Activated CD8-positive, alpha-beta memory T cell treated with anti-CD3 and anti-CD28 coated beads, Interleukin-2, amount 50 U/mL, for 48 hours (primary cell): ENCODE measurements around the gene AFF3.

Experiments
- DNase-seq: peaks from one replicate; pipeline ENCODE4 v3.0.0-alpha.2; 2020

The AFF3 gene

DNA sequence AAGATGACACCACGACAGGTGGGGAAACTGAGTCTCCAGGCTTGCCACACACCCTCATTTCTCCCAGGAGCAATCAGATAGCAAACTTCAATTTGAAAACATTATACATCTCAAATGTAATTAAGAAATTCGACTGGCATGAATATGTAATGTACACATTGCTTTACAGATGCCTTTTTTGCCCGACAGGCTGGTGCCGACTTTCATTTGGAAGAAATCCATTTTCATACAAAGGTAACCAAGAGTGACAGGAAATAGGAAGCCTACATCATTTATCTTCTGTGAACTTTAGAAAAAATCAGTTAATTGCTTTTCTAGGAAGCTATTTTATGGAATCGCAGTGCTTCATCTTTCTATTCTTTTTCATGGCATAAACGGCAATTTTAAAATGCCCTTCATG, 140.3 kb downstream of the AFF3 start:
- DNase-seq, result no peak

- no peak for DNase-seq
These were observed 141.3 kb downstream of the AFF3 start for GRCh38 chr2:100000915-100001707.

- DNase-seq, result no peak
These were observed 143.6 kb downstream of the AFF3 start for GRCh38 chr2:99998651-99999320.

GRCh38 chr2:99989905-99990304, 152.5 kb downstream of the AFF3 start:
- DNase-seq, result no peak

- no peak for DNase-seq
These were observed 153.8 kb downstream of the AFF3 start for GRCh38 chr2:99988599-99988998.

DNA sequence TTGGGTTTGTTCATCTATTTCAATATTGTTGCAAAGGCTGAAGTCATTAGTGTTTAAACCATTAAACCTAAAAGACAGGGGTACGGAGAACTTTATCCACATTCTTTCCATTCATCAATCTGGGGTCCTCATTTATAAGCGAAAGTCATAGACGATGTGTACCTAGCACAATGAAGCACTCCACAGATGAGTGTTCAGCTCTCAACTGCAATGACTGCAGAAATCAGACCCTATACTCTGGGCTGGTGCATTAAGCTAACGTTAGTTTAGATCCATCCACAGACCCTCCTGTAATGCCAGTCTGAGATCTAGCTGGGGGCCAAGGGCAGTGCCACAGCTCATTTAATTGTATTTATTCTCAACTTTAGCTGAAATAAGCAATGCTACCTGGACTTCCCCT, 155.2 kb downstream of the AFF3 start:
- no peak for DNase-seq

GRCh38 chr2:99984799-99985515, 157.4 kb downstream of the AFF3 start:
- DNase-seq, result no peak

GRCh38 chr2:99982744-99983143, 159.6 kb downstream of the AFF3 start:
- DNase-seq, result no peak

DNA sequence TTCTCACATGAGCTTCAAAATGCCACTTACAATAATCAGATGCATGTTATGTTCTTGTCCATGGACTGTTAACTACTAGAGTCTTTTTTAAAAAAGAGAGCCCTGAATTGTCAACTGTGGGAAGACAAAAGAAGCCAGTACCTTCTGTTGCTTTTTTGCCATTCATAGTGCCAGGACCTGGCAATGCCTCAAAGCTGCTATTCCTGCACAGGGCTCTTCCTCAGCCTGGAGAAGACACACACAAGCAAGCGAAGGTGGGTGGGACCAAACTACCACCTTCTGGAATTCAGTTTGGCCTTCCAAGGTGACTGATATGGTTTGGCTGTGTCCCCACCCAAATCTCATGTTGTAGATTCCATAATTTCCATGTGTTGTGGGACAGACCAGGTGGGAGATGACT, 160.6 kb downstream of the AFF3 start:
- DNase-seq, result no peak

GRCh38 chr2:99980176-99980575, 162.2 kb downstream of the AFF3 start:
- no peak for DNase-seq

DNA sequence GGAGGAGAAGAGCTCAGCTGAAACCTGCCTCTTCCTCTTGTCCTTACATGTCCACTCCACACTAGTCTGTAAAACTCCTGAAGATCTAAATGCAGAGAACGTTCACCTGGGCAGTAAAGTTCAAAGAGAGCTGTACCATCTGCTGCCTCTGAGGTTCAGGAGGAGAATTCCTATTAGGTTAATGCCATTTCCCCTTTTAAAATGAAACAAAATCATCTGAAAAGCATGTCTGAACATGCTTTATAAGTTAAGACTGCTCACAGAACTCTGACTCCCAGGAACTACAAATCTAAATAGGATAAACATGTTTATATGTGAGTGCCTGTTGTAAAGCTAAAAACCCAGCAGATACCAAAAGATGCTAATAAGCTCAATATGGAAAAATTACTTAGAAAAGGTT, 164.4 kb downstream of the AFF3 start:
- DNase-seq, result no peak

DNA sequence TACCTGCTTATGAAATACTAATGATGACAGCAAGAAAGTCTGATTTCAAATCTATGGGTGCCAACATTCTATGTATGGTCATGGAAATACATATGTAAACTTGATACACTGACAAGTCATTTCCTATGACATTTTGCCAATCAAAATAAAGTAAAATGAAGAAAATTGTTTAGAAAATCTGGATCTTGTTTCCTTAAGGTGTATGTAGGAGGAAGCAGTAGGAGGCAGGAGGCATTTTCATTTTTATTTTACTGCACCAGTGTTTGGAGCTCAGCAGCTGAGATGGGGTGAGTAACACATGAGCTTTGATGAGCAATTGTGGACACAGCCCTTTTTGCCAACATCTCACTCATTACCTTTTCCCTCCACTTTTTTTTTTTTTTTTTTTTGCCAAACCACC, 167.0 kb downstream of the AFF3 start:
- DNase-seq, result no peak

DNA sequence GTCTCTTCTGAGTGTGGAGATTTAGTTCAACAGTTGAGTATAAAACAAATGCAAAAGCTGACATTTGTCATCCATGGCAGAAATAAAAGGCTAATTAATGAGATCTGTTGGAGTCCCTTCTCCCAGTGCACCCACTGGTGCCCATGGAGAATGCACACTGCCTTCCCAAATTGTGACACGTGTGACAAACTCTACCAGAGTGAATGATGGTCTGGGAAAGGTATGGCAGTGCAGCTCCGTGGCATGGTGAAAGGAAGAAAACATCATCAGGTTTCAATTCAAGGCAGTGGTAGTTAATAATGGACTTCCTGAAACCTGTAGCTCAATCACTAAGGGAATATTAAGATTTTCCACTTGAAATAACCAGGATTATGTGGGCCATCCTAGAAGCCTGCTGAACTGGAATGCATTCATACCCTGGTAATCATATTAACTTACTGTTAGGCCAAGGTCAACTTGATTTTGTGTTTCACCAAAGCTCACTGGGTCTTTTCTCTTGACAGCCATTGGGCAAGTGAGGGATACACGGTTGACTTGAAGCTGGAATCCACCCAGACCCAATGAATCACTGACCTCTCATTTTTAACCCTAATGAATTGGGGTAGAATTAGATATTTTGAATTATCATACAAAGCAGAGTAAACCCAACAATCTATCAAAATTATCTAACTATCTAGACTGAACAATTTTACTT, 167.6 kb downstream of the AFF3 start:
- DNase-seq, result no peak

- DNase-seq, result no peak
These were observed 168.1 kb downstream of the AFF3 start for GRCh38 chr2:99974275-99974674.

DNA sequence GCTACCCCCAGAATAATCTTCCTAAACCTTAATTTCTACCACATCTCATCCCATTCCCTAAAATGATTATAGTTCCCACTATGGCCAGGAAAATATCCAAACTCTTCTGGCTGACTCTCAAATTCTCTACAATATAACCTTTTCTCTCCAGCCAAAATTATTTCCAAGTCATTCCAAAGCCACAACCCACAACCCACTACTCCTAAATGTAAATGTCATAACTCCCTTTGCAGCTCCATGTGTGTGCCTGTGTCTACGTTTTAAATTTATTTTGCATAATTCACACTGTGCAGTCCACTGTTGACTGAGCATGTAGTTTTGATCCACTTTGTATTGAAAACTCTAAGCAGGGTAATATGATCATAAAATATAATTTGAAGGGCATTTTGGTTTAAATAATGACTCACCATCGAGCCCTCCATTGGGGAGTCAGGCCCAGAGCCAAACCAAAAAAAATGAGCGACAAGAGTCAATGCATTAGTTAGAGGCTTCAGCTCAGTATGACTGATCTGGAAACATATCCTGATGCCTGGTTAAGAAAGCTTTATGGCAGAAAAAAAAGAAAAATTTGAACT, 171.0 kb downstream of the AFF3 start:
- DNase-seq, result no peak

GRCh38 chr2:99970292-99970868, 172.0 kb downstream of the AFF3 start:
- no peak for DNase-seq

DNA sequence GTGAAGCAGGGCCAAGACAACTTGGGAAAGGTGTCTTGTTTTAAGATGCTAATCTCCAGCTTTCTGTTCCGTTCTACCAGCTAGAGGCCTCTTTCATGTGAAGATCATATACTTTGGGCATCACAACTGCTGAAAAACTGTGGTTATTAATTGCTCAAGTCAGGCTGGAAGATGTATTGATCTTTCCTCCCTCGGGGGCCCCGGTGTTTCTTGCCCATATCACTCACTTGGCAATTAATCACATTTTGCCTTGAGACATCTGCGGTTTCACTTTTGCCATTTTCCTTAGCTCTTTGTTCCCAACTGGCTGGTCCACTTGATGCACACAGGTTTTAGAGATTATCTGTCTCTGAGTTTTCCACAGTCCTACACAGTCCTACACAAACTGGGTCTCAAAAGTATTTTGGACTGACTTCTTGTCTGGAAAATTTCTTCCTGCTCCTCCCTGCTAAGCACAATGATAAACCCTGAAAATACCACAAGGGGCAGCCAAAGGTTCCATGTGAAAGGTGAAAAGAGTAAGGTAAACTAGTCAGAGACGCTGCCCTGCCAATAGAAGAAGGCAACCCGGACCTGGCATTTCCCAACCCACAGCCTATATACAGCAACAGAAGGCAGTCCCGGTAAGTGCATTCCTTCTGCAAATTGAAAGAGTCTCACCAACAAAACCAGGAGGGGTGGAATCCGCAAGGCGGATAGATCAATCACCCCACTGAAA, 181.0 kb downstream of the AFF3 start:
- DNase-seq, result no peak

- DNase-seq, result no peak
These were observed 181.6 kb downstream of the AFF3 start for GRCh38 chr2:99960790-99961189.

DNA sequence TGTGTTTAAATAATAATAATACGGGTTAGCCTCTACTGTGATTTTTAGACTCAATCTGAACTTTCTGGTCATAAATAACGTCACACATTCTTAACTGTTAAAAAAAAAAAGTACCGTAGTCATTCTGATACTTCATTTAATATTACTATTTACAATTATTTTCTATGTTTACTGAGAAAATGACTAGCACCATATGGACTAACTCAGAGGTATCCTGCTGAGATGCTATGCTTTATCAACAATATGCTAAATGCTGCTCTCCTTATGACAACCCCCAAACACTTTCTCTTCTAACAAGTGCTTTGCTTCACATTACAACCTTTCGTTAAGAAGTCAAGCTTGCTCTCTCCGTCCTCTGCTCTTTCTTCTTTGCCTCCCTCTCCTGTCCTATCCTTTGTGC, 182.1 kb downstream of the AFF3 start:
- DNase-seq, result no peak

DNA sequence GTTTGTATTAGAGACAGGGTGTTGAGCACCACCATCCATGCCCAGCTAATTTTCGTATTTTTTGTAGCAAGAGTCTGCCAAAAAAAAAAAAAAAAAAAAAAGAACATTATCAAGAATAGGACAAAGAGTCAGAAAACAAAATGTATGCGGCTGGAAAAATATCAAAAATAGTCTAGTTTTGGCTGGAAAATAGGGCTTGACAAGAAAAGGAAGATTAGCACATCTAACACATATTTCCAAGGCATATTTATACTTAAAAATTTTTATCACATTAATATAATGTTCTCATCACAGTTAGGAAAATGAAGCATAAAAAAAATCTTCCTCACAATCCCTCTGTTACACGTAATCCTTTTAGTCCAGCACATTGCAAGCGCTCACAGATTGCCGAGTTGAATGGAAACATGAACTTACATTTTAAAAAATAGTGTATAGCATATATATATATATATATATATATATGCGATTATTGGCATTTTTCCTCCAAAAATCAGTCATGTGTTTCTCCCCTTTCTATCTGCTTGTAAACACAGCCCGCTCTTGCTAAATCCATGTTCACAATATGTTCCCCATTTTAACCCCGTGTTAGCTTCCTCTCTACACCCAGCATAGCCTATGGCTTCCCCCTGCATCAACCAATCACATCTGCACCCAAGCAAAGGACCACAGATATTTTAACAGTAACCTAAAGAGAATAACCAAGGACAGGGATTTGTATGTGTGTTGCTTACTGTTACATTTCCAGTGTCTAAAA, 183.0 kb downstream of the AFF3 start:
- no peak for DNase-seq
